ENCODE results near the gene ECE2. TPM values are rescaled to one million over a fixed set of nuclear protein-coding genes. Genes with fewer than 3 reads are reported as not detected.

Gene ECE2
- total RNA-seq, 4 donors from 2014 or later, result not detected

GRCh38 chr3:184234224-184234623, 41.6 kb upstream of the ECE2 start:
- WGBS, 2 donors, result 20 to 31% methylated on average over 3 to 4 of the region's 4 CpGs

GRCh38 chr3:184234671-184235380, 41.0 kb upstream of the ECE2 start:
- H3K4me1 ChIP-seq, result peaks cover 0 to 13% (median 7%) of the 10 kb centered on the region in 4 donors
- DNase-seq (ENCODE audit: low spot score in 2 of 2), result no peak
- no peak for TF ChIP-seq POLR2A (IDR thresholded peaks at IDR 0.05)
- TF ChIP-seq, protein P1, sequence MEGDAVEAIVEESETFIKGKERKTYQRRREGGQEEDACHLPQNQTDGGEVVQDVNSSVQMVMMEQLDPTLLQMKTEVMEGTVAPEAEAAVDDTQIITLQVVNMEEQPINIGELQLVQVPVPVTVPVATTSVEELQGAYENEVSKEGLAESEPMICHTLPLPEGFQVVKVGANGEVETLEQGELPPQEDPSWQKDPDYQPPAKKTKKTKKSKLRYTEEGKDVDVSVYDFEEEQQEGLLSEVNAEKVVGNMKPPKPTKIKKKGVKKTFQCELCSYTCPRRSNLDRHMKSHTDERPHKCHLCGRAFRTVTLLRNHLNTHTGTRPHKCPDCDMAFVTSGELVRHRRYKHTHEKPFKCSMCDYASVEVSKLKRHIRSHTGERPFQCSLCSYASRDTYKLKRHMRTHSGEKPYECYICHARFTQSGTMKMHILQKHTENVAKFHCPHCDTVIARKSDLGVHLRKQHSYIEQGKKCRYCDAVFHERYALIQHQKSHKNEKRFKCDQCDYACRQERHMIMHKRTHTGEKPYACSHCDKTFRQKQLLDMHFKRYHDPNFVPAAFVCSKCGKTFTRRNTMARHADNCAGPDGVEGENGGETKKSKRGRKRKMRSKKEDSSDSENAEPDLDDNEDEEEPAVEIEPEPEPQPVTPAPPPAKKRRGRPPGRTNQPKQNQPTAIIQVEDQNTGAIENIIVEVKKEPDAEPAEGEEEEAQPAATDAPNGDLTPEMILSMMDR (IDR thresholded peaks at IDR 0.05), result no peak
- no peak for TF ChIP-seq EP300 (IDR thresholded peaks at IDR 0.05)
- 85 to 86% methylated on average over 11 to 18 of the region's 19 CpGs for WGBS, 2 donors
- no peaks in the 10 kb centered on the region for H3K36me3 ChIP-seq
- H3K27ac ChIP-seq, result no peak overlapping the region
- peaks cover 0 to 52% of the 10 kb centered on the region in 2 donors for H3K27me3 ChIP-seq
- no peaks in the 10 kb centered on the region for H3K9me3 ChIP-seq
- no peak overlapping the region for H3K4me3 ChIP-seq

More at GRCh38 chr3:184234224-184234623, 41.6 kb upstream of the ECE2 start:
- Histone ChIP-seq H3K9me3 (no peaks in the 10 kb centered on the region), H3K36me3 (no peaks in the 10 kb centered on the region), H3K27ac (no peak overlapping the region), H3K27me3 (peaks cover 0 to 57% of the 10 kb centered on the region in 2 donors), H3K4me1 (peaks cover 0 to 19% (median 12%) of the 10 kb centered on the region in 4 donors), H3K4me3 (no peak overlapping the region)
- TF ChIP-seq, protein P1 (IDR thresholded peaks at IDR 0.05), result no peak
- TF ChIP-seq EP300 (IDR thresholded peaks at IDR 0.05) (no peak), POLR2A (IDR thresholded peaks at IDR 0.05) (no peak)
- DNase-seq (ENCODE audit: low spot score in 2 of 2), result no peak

GRCh38 chr3:184235381-184236032, 40.3 kb upstream of the ECE2 start:
- H3K27me3 ChIP-seq, result peaks cover 0 to 47% of the 10 kb centered on the region in 2 donors
- no peak for TF ChIP-seq POLR2A (IDR thresholded peaks at IDR 0.05)
- no peaks in the 10 kb centered on the region for H3K36me3 ChIP-seq
- 78 to 80% methylated on average over 4 of the region's 4 CpGs for WGBS, 2 donors
- no peak for DNase-seq (ENCODE audit: low spot score in 2 of 2)
- no peaks in the 10 kb centered on the region for H3K9me3 ChIP-seq
- peaks cover 0 to 6% (median under 1%) of the 10 kb centered on the region in 4 donors for H3K4me1 ChIP-seq
- no peak overlapping the region for H3K4me3 ChIP-seq
- H3K27ac ChIP-seq, result no peak overlapping the region

DNA sequence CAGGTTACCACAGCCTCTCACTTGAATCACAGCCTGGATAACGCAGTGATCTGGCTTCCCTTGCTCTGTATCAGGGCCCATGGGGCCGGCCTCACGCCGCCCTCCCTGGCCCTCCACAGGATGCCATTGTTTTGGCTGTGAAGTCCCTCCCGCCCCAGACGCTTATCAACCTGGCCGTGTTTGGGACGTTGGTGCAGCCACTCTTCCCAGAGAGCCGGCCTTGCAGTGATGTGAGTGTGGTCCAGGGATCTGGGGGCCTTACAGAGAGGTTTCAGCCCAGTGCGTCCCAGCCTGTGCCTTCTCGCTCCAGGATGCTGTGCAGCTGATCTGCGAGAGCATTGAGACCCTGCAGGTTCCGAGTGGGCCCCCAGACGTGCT, 39.8 kb upstream of the ECE2 start:
- H3K9me3 ChIP-seq, result no peaks in the 10 kb centered on the region
- H3K27me3 ChIP-seq, result peaks cover 0 to 43% of the 10 kb centered on the region in 2 donors
- H3K4me3 ChIP-seq, result no peak overlapping the region
- no peak overlapping the region for H3K27ac ChIP-seq
- H3K36me3 ChIP-seq, result no peaks in the 10 kb centered on the region
- TF ChIP-seq POLR2A (IDR thresholded peaks at IDR 0.05) (no peak), EP300 (IDR thresholded peaks at IDR 0.05) (no peak)
- TF ChIP-seq, protein P1 (IDR thresholded peaks at IDR 0.05), result no peak
- no peak for DNase-seq (ENCODE audit: low spot score in 2 of 2)
- WGBS, 2 donors, result 35 to 42% methylated on average over 11 to 12 of the region's 14 CpGs
- peaks cover 0 to 3% (median 0%) of the 10 kb centered on the region in 4 donors for H3K4me1 ChIP-seq

- TF ChIP-seq POLR2A (IDR thresholded peaks at IDR 0.05), result no peak
- TF ChIP-seq, protein P1 (IDR thresholded peaks at IDR 0.05), result no peak
- no peak for TF ChIP-seq EP300 (IDR thresholded peaks at IDR 0.05)
- peaks cover 0 to 37% of the 10 kb centered on the region in 2 donors for H3K27me3 ChIP-seq
- H3K36me3 ChIP-seq, result peaks cover 0 to 3% (median 0%) of the 10 kb centered on the region in 3 donors
- peaks cover 0 to 7% (median 0%) of the 10 kb centered on the region in 4 donors for H3K4me1 ChIP-seq
- no peak overlapping the region for H3K4me3 ChIP-seq
- WGBS, 2 donors, result 54 to 80% methylated on average over 3 of the region's 3 CpGs
- H3K27ac ChIP-seq, result no peak overlapping the region
- no peaks in the 10 kb centered on the region for H3K9me3 ChIP-seq
- DNase-seq (ENCODE audit: low spot score in 2 of 2), result no peak
These were observed 39.2 kb upstream of the ECE2 start for GRCh38 chr3:184236636-184237035.

Measured in tibial nerve (tissue), 4 donors.